Stomach smooth muscle (tissue), 2 donors: ENCODE results near the gene TRIM27.
"Not testable (repeated sequence)": the region's sequence is repeated elsewhere in the genome, so short reads cannot be mapped to it uniquely, and the experiment has no call there.

Experiments used
- H3K27ac ChIP-seq: one replicate; pipeline ENCODE4 v1.7.0; 2013; ENCODE audit warnings: mild to moderate bottlenecking, low read length, inconsistent platforms
- H3K27me3 ChIP-seq, 2 donors: one replicate each; pipeline ENCODE4 v1.7.0; 2013; ENCODE audit warnings: low read length in 2 of 2; ENCODE audit not compliant: insufficient read depth in 2 of 2, control insufficient read depth in 1 of 2
- H3K36me3 ChIP-seq, 2 donors: one replicate each; pipeline ENCODE4 v1.7.0; 2013; ENCODE audit warnings: low read length in 2 of 2; ENCODE audit not compliant: control insufficient read depth in 2 of 2, insufficient read depth in 2 of 2
- H3K4me1 ChIP-seq: one replicate; pipeline ENCODE4 v1.7.0; 2013; ENCODE audit warnings: low read length; ENCODE audit not compliant: control insufficient read depth, insufficient read depth
- H3K4me3 ChIP-seq, 2 donors: one replicate each; pipeline ENCODE4 v1.7.0; 2013; ENCODE audit warnings: low read length in 2 of 2
- H3K9ac ChIP-seq, 2 donors: one replicate each; pipeline ENCODE4 v1.7.0; 2013; ENCODE audit warnings: low read length in 2 of 2, mild to moderate bottlenecking in 1 of 2
- H3K9me3 ChIP-seq, 2 donors: one replicate each; pipeline ENCODE4 v1.7.0; 2013; ENCODE audit warnings: low read length in 2 of 2; ENCODE audit not compliant: control insufficient read depth in 2 of 2
- donor health status: healthy.
- donor health status: Pancreatic carcinoma.

Gene TRIM27

DNA sequence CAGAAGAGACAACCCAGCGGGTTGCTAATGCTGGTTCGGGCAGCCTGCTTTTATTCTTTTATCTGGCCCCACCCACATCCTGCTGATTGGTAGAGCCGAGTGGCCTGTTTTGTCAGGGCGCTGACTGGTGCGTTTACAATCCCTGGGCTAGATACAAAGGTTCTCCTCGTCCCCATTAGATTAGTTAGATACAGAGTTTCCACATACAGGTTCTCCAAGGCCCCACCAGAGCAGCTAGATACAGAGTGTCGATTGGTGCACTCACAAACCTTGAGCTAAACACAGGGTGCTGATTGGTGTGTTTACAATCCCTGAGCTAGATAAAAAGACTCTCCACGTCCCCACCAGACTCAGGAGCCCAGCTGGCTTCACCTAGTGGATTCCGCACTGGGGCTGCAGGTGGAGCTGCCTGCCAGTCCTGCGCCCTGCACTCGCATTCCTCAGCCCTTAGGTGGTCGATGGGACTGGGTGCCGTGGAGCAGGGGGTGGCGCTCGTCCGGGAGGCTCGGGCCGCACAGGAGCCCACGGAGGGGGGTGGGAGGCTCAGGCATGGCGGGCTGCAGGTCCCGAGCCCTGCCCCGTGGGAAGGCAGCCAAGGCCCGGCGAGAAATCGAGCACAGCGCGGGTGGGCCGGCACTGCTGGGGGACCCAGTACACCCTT is 51.5 kb downstream of the TRIM27 start:
- not testable (repeated sequence) for H3K4me3 ChIP-seq, H3K9me3 ChIP-seq, H3K4me1 ChIP-seq, H3K27ac ChIP-seq, H3K9ac ChIP-seq, H3K36me3 ChIP-seq, H3K27me3 ChIP-seq

DNA sequence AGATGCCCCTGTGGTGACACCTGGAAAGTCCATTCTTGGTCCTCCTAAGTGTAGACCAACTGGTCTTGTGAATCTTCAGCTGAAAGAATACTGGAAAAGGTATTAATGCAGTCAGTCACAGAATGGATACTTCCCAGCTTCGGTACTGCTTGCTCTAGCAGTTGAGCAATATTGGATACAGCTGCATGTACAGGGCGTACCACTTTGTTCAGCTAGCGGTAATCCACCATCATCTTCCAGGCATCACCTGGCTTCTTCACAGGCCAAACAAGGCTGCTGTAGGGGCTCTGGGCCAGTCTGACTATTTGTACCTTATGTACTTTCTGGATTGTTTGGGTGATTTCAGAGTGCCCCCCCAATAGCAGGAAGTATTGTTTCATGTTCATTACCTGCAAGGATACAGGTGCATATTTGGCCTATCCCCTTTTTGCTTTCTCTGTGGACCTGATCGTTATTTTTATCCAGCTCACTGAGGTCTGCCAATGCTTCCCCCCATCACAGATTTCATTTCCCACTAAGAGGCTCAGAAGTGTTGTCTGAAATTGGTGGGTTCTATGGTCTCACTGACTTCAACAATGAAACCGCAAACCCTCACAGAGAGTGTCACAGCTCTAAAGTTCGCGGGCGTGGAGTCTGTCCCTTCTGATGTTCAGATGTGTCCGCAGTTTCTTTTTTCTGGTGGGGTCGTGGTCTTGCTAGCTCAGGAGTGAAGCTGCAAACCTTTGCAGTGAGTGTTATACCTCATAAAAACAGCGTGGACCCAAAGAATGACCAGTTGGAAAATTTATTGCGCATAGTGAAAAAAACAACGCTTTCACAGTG is 52.2 kb downstream of the TRIM27 start:
- H3K4me3 ChIP-seq = no peak overlapping the region
- H3K27me3 ChIP-seq = peaks cover 3 to 9% of the 10 kb centered on the region in 2 donors
- H3K4me1 ChIP-seq = no peaks in the 10 kb centered on the region
- no peak overlapping the region for H3K9ac ChIP-seq
- no peak overlapping the region for H3K27ac ChIP-seq
- no peaks in the 10 kb centered on the region for H3K9me3 ChIP-seq
- no peaks in the 10 kb centered on the region for H3K36me3 ChIP-seq

DNA sequence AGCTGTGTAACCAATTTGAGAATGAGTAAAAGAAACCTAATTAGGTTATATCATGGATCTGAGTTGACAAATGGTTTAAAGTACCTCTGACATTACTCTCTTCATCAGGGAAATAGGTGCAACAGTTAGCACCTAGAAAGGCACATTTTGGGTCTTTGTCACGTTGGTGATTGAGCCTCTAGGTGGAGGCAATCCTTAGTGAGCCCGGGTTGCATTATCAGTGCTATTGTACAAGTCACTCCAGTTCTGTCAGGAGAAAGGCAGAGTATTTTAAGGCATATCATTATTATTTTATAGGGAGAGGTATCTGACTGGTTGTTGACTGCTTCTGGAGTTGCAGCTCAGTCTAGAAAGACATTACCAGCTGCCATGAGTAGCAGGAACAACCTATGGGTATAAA is 54.9 kb downstream of the TRIM27 start:
- H3K9ac ChIP-seq = no peak overlapping the region
- no peak overlapping the region for H3K27ac ChIP-seq
- H3K9me3 ChIP-seq = no peaks in the 10 kb centered on the region
- no peaks in the 10 kb centered on the region for H3K27me3 ChIP-seq
- no peak overlapping the region for H3K4me3 ChIP-seq
- peaks cover 3% of the 10 kb centered on the region for H3K4me1 ChIP-seq
- H3K36me3 ChIP-seq = no peaks in the 10 kb centered on the region

DNA sequence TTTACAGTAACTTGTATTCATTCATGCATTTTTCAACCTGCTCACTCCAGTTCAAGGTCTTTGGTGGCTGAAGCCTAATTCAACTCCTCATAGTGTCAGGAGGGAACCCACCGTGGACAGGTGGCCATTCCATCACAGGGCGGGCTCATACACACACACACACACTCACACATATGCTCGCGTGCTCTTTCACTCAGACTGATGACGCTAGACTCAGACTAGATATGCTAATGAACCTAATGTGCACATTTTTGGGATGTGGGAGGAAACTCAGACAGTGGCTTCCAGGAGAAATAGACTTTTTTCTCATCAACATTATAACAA is 56.7 kb downstream of the TRIM27 start:
- H3K27me3 ChIP-seq = no peaks in the 10 kb centered on the region
- H3K36me3 ChIP-seq = no peaks in the 10 kb centered on the region
- peaks cover 3% of the 10 kb centered on the region for H3K4me1 ChIP-seq
- peak overlapping the region; percentile 48 to 80 for H3K4me3 ChIP-seq
- peak overlapping the region; percentile 13 for H3K27ac ChIP-seq
- peak overlapping the region; percentile 14 to 38 for H3K9ac ChIP-seq
- no peaks in the 10 kb centered on the region for H3K9me3 ChIP-seq

DNA sequence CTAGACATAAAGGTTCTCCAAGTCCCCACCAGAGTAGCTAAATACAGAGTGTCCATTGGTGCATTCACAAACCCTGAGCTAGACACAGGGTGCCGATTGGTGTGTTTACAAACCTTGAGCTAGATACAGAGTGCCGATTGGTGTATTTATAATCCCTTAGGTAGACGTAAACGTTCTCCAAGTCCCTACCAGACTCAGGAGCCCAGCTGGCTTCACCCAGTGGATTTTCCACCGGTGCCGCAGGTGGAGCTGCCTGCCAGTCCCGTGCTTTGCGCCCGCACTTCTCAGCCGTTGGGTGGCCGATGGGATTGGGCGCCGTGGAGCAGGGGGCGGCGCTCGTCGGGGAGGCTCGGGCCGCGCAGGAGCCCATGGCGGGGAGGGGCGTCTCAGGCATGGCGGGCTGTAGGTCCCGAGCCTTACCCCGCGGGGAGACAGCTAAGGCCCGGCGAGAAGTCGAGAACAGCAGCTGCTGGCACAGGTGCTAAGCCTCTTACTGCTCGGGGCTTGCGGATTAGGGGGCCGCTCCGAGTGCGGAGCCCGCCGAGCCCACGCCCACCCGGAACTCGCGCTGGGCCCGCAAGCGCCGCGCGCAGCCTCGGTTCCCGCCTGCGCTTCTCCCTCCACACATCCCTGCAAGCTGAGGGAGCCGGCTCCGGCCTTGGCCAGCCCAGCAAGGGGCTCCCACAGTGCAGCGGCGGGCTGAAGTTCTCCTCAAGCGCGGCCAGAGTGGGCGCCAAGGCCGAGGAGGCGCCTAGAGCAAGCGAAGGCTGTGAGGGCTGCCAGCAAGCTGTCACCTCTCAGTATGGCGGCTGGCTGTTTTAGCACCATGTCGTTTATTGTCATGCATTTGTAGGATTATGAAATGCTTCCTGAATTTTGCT is 57.3 kb downstream of the TRIM27 start:
- peak overlapping the region; percentile 14 to 38 for H3K9ac ChIP-seq

DNA sequence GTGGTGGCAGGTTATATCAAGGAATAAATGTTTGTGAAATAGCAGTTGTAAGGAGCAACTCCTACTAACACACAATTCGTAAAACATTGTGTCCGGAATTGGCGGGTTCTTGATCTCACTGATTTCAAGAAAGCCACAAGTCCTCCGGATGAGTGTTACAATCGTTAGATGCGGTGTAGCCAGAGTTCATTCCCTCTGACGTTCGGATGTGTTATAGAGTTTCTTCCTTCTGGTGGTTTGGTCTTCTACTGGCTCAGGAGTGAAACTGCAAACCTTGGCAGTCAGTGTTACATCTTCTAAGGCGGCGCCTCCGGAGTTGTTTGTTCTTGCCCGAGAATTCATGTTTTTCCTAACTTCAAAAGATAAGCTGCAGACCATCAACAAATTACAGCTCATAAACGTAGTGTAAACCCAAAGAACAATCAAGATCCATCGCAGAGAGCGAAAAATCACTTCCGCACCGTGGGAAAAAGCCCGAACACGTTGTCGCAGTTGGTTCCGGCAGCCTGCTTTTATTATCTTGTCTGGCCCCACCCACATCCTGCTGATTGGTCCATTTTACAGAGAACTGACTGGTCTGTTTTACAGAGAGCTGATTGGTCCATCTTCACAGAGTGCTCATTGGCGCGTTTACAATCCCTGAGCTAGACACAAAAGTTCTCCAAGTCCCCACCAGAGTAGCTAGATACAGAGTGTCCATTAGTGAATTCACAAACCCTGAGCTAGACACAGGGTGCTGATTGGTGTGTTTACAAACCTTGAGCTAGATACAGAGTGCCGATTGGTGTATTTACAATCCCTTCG is 58.2 kb downstream of the TRIM27 start:
- H3K9ac ChIP-seq = no peak overlapping the region
- H3K27me3 ChIP-seq = no peaks in the 10 kb centered on the region
- peak overlapping the region; percentile 22 to 27 for H3K4me3 ChIP-seq
- H3K4me1 ChIP-seq = peaks cover 3% of the 10 kb centered on the region
- H3K9me3 ChIP-seq = no peaks in the 10 kb centered on the region
- no peak overlapping the region for H3K27ac ChIP-seq
- no peaks in the 10 kb centered on the region for H3K36me3 ChIP-seq

More for the DNA sequence above, 57.3 kb downstream of the TRIM27 start:
- not testable (repeated sequence) for H3K36me3 ChIP-seq, H3K27me3 ChIP-seq, H3K4me1 ChIP-seq, H3K9me3 ChIP-seq
- peak overlapping the region; percentile 48 to 80 for H3K4me3 ChIP-seq
- H3K27ac ChIP-seq = peak overlapping the region; percentile 13

DNA sequence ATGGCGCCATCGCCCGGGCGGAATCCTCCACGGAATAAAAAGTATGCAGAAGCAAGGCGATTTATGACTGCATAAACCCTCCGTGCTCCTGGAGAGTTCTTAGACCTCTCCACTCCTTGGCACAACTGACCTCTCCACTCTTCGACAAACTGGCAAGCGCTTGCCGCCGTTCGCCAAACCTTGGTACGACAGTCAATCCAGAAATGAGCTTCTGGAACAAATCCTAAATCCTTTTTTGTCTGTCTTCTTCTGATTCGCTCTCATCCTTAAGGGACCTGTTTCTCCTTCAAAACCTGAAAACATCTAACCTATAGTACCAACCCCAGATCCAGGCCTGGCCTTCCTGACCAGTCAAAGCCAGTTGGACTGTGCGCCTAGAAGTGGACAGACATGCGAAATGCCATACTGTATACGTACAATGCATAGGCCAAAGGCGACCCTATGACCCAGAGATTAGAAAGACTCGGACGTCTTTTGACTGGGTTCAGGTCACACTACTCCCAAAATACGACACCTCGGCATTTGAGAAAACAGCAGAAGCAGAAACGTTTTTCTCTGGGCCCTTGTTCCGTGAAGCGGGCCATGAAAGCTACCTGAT is 59.4 kb downstream of the TRIM27 start:
- H3K27ac ChIP-seq = peak overlapping the region; percentile 41
- peaks cover 3% of the 10 kb centered on the region for H3K4me1 ChIP-seq
- H3K36me3 ChIP-seq = no peaks in the 10 kb centered on the region
- peak overlapping the region; percentile 89 to 91 for H3K4me3 ChIP-seq
- peak overlapping the region; percentile 51 to 70 for H3K9ac ChIP-seq
- no peaks in the 10 kb centered on the region for H3K27me3 ChIP-seq
- no peaks in the 10 kb centered on the region for H3K9me3 ChIP-seq

DNA sequence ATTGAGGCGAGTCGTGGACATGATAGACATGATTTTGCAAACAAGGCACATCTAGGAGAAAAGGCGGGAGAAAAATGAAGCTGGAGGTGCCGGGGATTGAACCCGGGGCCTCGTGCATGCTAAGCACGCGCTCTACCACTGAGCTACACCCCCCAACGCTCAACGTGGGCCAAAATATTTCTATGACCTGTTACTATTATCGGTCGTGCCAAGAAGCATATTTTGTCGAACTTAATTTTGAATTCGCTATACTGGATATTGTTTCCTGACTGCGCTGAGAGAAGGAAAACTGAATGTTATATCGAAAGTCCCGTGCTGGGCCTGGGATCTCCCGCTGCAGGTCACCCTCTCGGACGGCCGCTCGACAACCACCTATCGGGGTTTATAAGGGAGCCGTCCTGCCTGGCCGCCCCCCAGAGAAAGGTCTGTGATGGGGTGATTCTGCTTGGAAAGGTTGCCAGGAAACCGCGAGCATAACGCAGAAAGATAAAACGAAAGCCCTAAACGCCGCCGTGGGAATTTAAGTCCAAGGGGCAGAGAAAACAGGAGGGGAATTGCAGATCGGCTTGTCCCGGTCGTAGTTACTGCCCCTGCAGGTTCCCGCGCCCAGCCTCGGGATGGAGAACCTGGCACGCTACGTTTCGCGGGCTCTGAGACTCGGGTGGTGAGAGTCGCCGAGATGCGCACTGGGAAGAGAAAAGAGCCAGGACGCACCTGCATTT is 60.0 kb downstream of the TRIM27 start:
- Histone ChIP-seq H3K27me3 (no peaks in the 10 kb centered on the region), H3K4me3 (peak overlapping the region; percentile 89 to 91), H3K4me1 (peaks cover 3% of the 10 kb centered on the region), H3K9ac (peak overlapping the region; percentile 51 to 70), H3K9me3 (no peaks in the 10 kb centered on the region), H3K27ac (peak overlapping the region; percentile 41), H3K36me3 (no peaks in the 10 kb centered on the region)

DNA sequence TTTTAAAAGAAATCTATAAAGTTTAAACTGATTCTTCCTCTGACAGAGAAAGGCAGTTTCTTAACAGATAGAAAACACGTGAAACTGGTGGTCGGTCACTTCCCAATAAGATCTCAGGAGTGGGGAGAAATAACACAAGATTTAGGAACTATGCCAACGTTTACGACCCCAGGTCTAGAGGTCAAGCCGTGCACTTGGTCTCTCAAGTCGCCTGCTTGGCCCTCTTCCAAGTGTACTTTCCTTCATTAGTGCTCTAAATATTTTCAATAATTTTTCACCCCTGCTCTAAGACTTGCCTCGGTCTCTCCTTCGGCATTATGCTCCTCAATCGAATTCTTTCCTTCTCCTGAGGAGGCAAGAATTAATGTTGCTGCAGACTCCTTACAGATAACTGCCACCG is 61.7 kb downstream of the TRIM27 start:
- H3K9ac ChIP-seq = no peak overlapping the region
- H3K27me3 ChIP-seq = no peaks in the 10 kb centered on the region
- no peaks in the 10 kb centered on the region for H3K9me3 ChIP-seq
- H3K4me1 ChIP-seq = peaks cover 3% of the 10 kb centered on the region
- no peaks in the 10 kb centered on the region for H3K36me3 ChIP-seq
- no peak overlapping the region for H3K27ac ChIP-seq
- no peak overlapping the region for H3K4me3 ChIP-seq
